A673 (cell line): Measurements from ENCODE around the gene RNF149.

ENCODE experiments used
- EZH2 ChIP-seq: fragments of 200-600 bp; sonication (generic); IDR thresholded peaks from 2 replicates; pipeline ENCODE4 v1.6.1; 2017; ENCODE audit warnings: borderline replicate concordance, low read depth, mild to moderate bottlenecking, mixed read lengths, antibody characterized with exemption, low read length; ENCODE audit not compliant: poor library complexity, severe bottlenecking
- TF ChIP-seq, protein P1 (sequence below): fragments of 300-800, 200-600 bp; sonication (generic); conservative IDR thresholded peaks from 2 replicates; pipeline ENCODE4 v1.5.1; 2017; ENCODE audit warnings: low read depth, mild to moderate bottlenecking, antibody characterized with exemption, low read length, moderate library complexity, mixed read lengths

DNA sequence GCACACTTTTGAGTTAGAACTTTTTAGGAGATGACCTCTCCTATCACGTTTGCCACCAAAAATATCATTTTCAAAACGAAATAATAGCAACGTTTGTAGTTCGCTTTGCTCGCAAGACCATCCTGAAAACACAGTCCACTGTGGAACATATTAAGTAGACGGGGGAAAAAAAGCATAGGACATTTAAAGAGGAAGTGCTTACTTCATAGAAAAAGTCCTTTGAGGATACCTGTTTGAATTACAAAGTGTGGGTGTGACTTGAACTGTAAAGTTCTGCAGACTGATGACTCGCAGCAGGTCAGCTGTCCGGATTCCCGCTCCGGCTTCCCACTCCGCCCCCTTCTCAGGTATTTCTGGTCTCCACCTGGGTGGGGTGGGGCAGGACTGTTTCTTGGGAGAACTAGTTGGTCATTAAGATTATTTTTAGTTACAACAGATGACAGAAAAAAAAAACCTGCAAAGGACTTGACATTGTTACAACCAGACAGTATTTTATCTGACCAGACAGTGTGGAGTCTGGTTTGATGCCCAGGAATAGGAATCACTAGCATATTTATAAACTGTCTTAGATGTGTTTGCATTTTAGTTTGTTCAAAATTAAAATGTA, 42.5 kb downstream of the RNF149 start:
- TF ChIP-seq EZH2, result no peak
- TF ChIP-seq, protein P1, sequence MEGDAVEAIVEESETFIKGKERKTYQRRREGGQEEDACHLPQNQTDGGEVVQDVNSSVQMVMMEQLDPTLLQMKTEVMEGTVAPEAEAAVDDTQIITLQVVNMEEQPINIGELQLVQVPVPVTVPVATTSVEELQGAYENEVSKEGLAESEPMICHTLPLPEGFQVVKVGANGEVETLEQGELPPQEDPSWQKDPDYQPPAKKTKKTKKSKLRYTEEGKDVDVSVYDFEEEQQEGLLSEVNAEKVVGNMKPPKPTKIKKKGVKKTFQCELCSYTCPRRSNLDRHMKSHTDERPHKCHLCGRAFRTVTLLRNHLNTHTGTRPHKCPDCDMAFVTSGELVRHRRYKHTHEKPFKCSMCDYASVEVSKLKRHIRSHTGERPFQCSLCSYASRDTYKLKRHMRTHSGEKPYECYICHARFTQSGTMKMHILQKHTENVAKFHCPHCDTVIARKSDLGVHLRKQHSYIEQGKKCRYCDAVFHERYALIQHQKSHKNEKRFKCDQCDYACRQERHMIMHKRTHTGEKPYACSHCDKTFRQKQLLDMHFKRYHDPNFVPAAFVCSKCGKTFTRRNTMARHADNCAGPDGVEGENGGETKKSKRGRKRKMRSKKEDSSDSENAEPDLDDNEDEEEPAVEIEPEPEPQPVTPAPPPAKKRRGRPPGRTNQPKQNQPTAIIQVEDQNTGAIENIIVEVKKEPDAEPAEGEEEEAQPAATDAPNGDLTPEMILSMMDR, result no peak
